GM12874 (cell line): Measurements from ENCODE around the gene RARA.

Experiments
- CTCF ChIP-seq: IDR thresholded peaks from 2 replicates; pipeline ENCODE4 v1.5.1; 2011; ENCODE audit warnings: low read depth, mild to moderate bottlenecking, control low read depth, low read length, moderate library complexity; ENCODE audit not compliant: insufficient read depth

Gene RARA

GRCh38 chr17:40326014-40326831 is 17.2 kb downstream of the RARA start:
- TF ChIP-seq CTCF: no peak

- TF ChIP-seq CTCF: no peak
Measured at GRCh38 chr17:40326832-40327199, 17.8 kb downstream of the RARA start.

GRCh38 chr17:40327244-40327729 is 18.3 kb downstream of the RARA start:
- TF ChIP-seq CTCF: no peak

- TF ChIP-seq CTCF: no peak
Measured at GRCh38 chr17:40327735-40328385, 18.9 kb downstream of the RARA start.

GRCh38 chr17:40328386-40328766 is 19.4 kb downstream of the RARA start:
- TF ChIP-seq CTCF: no peak

- no peak for TF ChIP-seq CTCF
Measured at GRCh38 chr17:40329839-40330794, 21.1 kb downstream of the RARA start.
